Chondrocyte (in vitro differentiated cells): Measurements from ENCODE around the gene AKAP4. TPM values are rescaled to one million over a fixed set of nuclear protein-coding genes. Genes with fewer than 3 reads are reported as not detected.

Experiments
- DNase-seq: peaks from one replicate; pipeline ENCODE4 v3.0.0; 2021; ENCODE audit warnings: mixed read lengths, low spot score
- H3K27ac Mint-ChIP-seq: one replicate; pipeline ENCODE4 v1.8.0; 2021; ENCODE audit warnings: mild to moderate bottlenecking, moderate library complexity, mixed read lengths; ENCODE audit not compliant: unreplicated experiment
- H3K27me3 Mint-ChIP-seq: 2 replicates; pipeline ENCODE4 v1.8.0; 2021; ENCODE audit warnings: low read depth, mixed read lengths
- H3K36me3 Mint-ChIP-seq: 2 replicates; pipeline ENCODE4 v1.8.0; 2021; ENCODE audit warnings: low read depth, mixed read lengths
- H3K4me1 Mint-ChIP-seq: 2 replicates; pipeline ENCODE4 v1.8.0; 2021; ENCODE audit warnings: low read depth, mild to moderate bottlenecking, mixed read lengths
- H3K4me3 Mint-ChIP-seq: one replicate; pipeline ENCODE4 v1.8.0; 2021; ENCODE audit warnings: mild to moderate bottlenecking, moderate library complexity, mixed read lengths; ENCODE audit not compliant: unreplicated experiment
- H3K9me3 Mint-ChIP-seq: 2 replicates; pipeline ENCODE4 v1.8.0; 2021; ENCODE audit warnings: low read depth, mixed read lengths
- long read RNA-seq: library from polyadenylated mRNA; stranded (forward); transcript quantifications from one replicate; pipeline ENCODE4 v2.0.0, GENCODE V29; 2021
- total RNA-seq: library from RNA; stranded (reverse); gene quantifications from 3 replicates; pipeline ENCODE4 v1.2.1, GENCODE V29; 2021
- TF ChIP-seq, protein P1 (sequence below): fragments of 200-600 bp; sonication (generic); IDR thresholded peaks from 2 replicates; pipeline ENCODE4 v1.5.0; 2021; ENCODE audit warnings: antibody characterized with exemption, mild to moderate bottlenecking, moderate library complexity

AKAP4 gene
- not detected in 3 replicates for total RNA-seq
- long read RNA-seq, result 0 reads

DNA sequence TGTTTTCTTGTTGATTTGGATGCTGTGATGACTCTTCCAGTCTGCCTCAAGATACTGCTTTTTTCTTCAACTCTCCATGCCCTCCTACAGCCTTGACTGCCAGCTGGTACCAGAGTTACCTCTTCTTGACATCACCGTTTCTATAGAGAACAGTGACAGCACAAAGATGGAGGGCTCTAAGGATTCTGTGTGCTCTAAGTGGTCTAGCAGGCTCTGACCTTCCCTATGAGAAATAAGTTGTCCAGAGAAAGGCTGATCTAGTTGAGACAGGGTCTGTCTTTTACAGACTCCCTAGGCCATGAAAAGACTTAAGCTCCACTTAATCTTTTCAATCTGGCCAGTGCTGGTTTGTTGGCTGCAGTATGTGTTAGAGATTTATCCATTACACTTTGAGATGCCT lies at the start of gene AKAP4:
AKAP4 (minus strand) TSS at position 101 of the 400 bp plus-strand sequence. CDS start 118 bp downstream, outside the sequence.
- no peaks in the 10 kb centered on the region for H3K36me3 Mint-ChIP-seq
- DNase-seq, result no peak
- peaks cover 2% of the 10 kb centered on the region for H3K9me3 Mint-ChIP-seq
- TF ChIP-seq, protein P1, sequence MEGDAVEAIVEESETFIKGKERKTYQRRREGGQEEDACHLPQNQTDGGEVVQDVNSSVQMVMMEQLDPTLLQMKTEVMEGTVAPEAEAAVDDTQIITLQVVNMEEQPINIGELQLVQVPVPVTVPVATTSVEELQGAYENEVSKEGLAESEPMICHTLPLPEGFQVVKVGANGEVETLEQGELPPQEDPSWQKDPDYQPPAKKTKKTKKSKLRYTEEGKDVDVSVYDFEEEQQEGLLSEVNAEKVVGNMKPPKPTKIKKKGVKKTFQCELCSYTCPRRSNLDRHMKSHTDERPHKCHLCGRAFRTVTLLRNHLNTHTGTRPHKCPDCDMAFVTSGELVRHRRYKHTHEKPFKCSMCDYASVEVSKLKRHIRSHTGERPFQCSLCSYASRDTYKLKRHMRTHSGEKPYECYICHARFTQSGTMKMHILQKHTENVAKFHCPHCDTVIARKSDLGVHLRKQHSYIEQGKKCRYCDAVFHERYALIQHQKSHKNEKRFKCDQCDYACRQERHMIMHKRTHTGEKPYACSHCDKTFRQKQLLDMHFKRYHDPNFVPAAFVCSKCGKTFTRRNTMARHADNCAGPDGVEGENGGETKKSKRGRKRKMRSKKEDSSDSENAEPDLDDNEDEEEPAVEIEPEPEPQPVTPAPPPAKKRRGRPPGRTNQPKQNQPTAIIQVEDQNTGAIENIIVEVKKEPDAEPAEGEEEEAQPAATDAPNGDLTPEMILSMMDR, result no peak
- H3K27ac Mint-ChIP-seq, result no peak within 1 kb of the TSS
- peaks cover 7% of the 10 kb centered on the region for H3K4me1 Mint-ChIP-seq
- no peak within 1 kb of the TSS for H3K4me3 Mint-ChIP-seq
- H3K27me3 Mint-ChIP-seq, result no peaks in the 10 kb centered on the region

DNA sequence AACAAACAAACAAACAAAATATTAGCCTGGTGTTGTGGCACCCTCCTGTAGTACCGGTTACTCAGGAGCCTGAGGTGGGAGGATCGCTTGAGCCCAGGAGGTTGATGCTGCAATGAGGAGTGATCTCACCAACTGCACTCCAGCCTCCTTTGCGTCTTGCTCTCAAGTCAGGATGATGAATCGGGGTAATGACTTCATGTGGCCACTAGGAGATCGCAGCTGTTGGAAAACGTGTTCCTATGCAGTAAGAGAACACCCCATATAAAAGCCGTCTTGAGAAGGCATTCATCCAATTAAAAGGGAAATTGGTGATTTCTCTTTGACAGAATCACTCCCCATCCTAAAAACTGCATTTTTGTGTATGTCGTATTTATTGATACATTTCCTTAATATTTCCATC lies 10.7 kb upstream of the AKAP4 start:
- TF ChIP-seq, protein P1, result peak; percentile 45

GRCh38 chrX:50206753-50207152 lies 5.9 kb upstream of the AKAP4 start:
- TF ChIP-seq, protein P1, result no peak
- H3K9me3 Mint-ChIP-seq, result peaks cover 2% of the 10 kb centered on the region
- H3K36me3 Mint-ChIP-seq, result no peaks in the 10 kb centered on the region
- peaks cover 7% of the 10 kb centered on the region for H3K4me1 Mint-ChIP-seq
- no peak overlapping the region for H3K4me3 Mint-ChIP-seq
- H3K27ac Mint-ChIP-seq, result no peak overlapping the region
- no peak for DNase-seq
- no peaks in the 10 kb centered on the region for H3K27me3 Mint-ChIP-seq

More for the DNA sequence above, 10.7 kb upstream of the AKAP4 start:
- Mint-ChIP-seq H3K4me3 (no peak overlapping the region), H3K27ac (no peak overlapping the region), H3K27me3 (no peaks in the 10 kb centered on the region), H3K36me3 (no peaks in the 10 kb centered on the region), H3K9me3 (no peaks in the 10 kb centered on the region), H3K4me1 (no peaks in the 10 kb centered on the region)
- no peak for DNase-seq

DNA sequence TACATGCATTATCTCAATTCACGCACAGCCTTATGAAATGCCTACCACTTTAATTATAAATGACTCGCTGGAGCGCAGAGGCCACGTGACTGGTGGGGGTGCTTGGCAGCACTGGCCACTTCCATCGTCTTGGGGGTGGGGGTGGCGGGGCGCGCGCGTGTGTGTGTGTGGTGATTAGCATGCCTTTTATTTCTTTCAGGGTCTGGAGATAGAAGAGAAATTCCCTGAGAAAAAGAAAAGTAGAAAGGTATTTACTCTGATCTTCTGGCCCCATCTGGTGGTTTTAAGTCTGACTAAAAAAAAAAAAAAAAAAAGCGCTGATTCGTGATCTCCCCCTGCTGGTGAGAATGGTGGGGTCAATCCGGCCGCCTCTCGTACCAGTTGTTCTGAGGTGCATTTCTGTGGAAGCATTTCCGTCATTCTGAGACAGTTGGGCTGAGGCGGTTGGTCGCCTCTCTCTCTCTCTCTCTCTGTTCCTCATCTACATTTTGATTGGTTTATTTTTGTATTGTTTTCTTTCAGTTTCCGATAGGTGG lies 3.6 kb upstream of the AKAP4 start, which contains the start of gene CCNB3:
CCNB3 (plus strand) TSS at position 402 of the 536 bp plus-strand sequence. CDS start 80,399 bp downstream, outside the sequence.
- H3K4me1 Mint-ChIP-seq, result peaks cover 7% of the 10 kb centered on the region
- H3K27me3 Mint-ChIP-seq, result no peaks in the 10 kb centered on the region
- DNase-seq, result no peak
- TF ChIP-seq, protein P1, result peak; percentile 84
- H3K27ac Mint-ChIP-seq, result peak within 1 kb of the TSS; percentile 89
- no peaks in the 10 kb centered on the region for H3K36me3 Mint-ChIP-seq
- H3K4me3 Mint-ChIP-seq, result peak within 1 kb of the TSS; percentile 81
- peaks cover 2% of the 10 kb centered on the region for H3K9me3 Mint-ChIP-seq

DNA sequence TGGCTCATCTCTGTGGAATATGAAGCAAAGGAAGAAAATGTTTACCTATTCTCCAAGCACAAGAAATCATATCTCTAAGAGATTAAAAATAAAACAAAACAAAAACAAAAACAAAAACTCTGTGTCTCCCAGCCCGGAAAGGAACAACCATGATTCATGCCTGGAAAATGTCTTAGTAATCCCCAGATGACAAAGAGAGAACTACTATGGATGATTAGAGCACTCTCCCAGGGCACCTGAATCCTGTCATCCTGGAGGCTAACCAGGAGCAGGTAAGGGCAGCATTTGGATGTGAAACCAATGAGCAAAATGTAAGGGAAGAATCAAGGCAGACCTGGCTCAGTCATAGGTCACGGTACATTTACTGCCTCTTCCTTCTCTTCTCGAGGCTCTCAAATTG lies 1.7 kb upstream of the AKAP4 start:
- Mint-ChIP-seq H3K9me3 (peaks cover 2% of the 10 kb centered on the region), H3K4me3 (no peak overlapping the region), H3K36me3 (no peaks in the 10 kb centered on the region)

More for the DNA sequence above, 1.7 kb upstream of the AKAP4 start:
- peaks cover 7% of the 10 kb centered on the region for H3K4me1 Mint-ChIP-seq
- H3K27me3 Mint-ChIP-seq, result no peaks in the 10 kb centered on the region
- DNase-seq, result no peak
- H3K27ac Mint-ChIP-seq, result no peak overlapping the region
- TF ChIP-seq, protein P1, result no peak
